Measurements from ENCODE around the gene TMTC1. TPM values are rescaled to one million over a fixed set of nuclear protein-coding genes. Genes with fewer than 3 reads are reported as not detected.

The TMTC1 gene
- total RNA-seq, 2 donors from 2014 or later, result 3.3 to 6.3 TPM

GRCh38 chr12:29552324-29552927 is 231.3 kb downstream of the TMTC1 start:
- intact Hi-C loops (cut with DNase I), result loop anchor here (5.0 kb wide), 1 partner anchor 1255 kb away; no protein-coding TSS in a partner anchor
- H3K27ac ChIP-seq, result no peak overlapping the region
- TF ChIP-seq CTCF (IDR thresholded peaks at IDR 0.05), result peak; percentile 90
- no peaks in the 10 kb centered on the region for H3K36me3 ChIP-seq
- no peaks in the 10 kb centered on the region for H3K9me3 ChIP-seq
- DNase-seq, result peak; percentile 70
- no peaks in the 10 kb centered on the region for H3K27me3 ChIP-seq
- no peaks in the 10 kb centered on the region for H3K4me1 ChIP-seq
- H3K9ac ChIP-seq (ENCODE audit: low read depth in 2 of 2, low read length in 2 of 2), result no peak overlapping the region
- no peak overlapping the region for H3K4me3 ChIP-seq

- no peaks in the 10 kb centered on the region for H3K9me3 ChIP-seq
- intact Hi-C loops (cut with DNase I), result loop anchor here (5.0 kb wide), 1 partner anchor 1255 kb away; no protein-coding TSS in a partner anchor
- H3K4me1 ChIP-seq, result no peaks in the 10 kb centered on the region
- H3K27ac ChIP-seq, result no peak overlapping the region
- no peaks in the 10 kb centered on the region for H3K36me3 ChIP-seq
- no peak for TF ChIP-seq CTCF (IDR thresholded peaks at IDR 0.05)
- no peak overlapping the region for H3K4me3 ChIP-seq
- no peaks in the 10 kb centered on the region for H3K27me3 ChIP-seq
- DNase-seq, result no peak
- H3K9ac ChIP-seq (ENCODE audit: low read depth in 2 of 2, low read length in 2 of 2), result no peak overlapping the region
Observed at GRCh38 chr12:29551812-29552211, 231.9 kb downstream of the TMTC1 start.

- Histone ChIP-seq H3K4me1 (no peaks in the 10 kb centered on the region), H3K27me3 (no peaks in the 10 kb centered on the region), H3K27ac (no peak overlapping the region), H3K36me3 (no peaks in the 10 kb centered on the region), H3K9me3 (no peaks in the 10 kb centered on the region), H3K9ac (ENCODE audit: low read depth in 2 of 2, low read length in 2 of 2) (no peak overlapping the region), H3K4me3 (no peak overlapping the region)
- no peak for DNase-seq
- no peak for TF ChIP-seq CTCF (IDR thresholded peaks at IDR 0.05)
- intact Hi-C loops (cut with DNase I), result no loop called here
Observed at GRCh38 chr12:29547864-29548263, 235.9 kb downstream of the TMTC1 start.

GRCh38 chr12:29547151-29547632 is 236.6 kb downstream of the TMTC1 start:
- Histone ChIP-seq H3K27ac (no peak overlapping the region), H3K4me1 (no peaks in the 10 kb centered on the region), H3K9ac (ENCODE audit: low read depth in 2 of 2, low read length in 2 of 2) (no peak overlapping the region), H3K4me3 (no peak overlapping the region), H3K27me3 (no peaks in the 10 kb centered on the region), H3K36me3 (no peaks in the 10 kb centered on the region), H3K9me3 (no peaks in the 10 kb centered on the region)
- intact Hi-C loops (cut with DNase I), result no loop called here
- no peak for DNase-seq
- TF ChIP-seq CTCF (IDR thresholded peaks at IDR 0.05), result no peak

GRCh38 chr12:29546000-29546399 is 237.7 kb downstream of the TMTC1 start:
- Histone ChIP-seq H3K4me3 (no peak overlapping the region), H3K27ac (no peak overlapping the region), H3K4me1 (no peaks in the 10 kb centered on the region), H3K36me3 (no peaks in the 10 kb centered on the region), H3K9ac (ENCODE audit: low read depth in 2 of 2, low read length in 2 of 2) (no peak overlapping the region), H3K27me3 (no peaks in the 10 kb centered on the region), H3K9me3 (no peaks in the 10 kb centered on the region)
- DNase-seq, result no peak
- TF ChIP-seq CTCF (IDR thresholded peaks at IDR 0.05), result no peak
- intact Hi-C loops (cut with DNase I), result no loop called here
